Stimulated activated CD8-positive, alpha-beta memory T cell treated with anti-CD3 and anti-CD28 coated beads, Interleukin-2, amount 100 ng/mL, for 48 hours (primary cell): Measurements from ENCODE around the gene CAMK1D.
"Not testable (repeated sequence)": the region's sequence is repeated elsewhere in the genome, so short reads cannot be mapped to it uniquely, and the experiment has no call there.

Experiments
- DNase-seq, 2 donors: peaks; one replicate each; pipeline ENCODE4 v3.0.0-alpha.2; 2020; ENCODE audit warnings: low read depth in 2 of 2

The CAMK1D gene

DNA sequence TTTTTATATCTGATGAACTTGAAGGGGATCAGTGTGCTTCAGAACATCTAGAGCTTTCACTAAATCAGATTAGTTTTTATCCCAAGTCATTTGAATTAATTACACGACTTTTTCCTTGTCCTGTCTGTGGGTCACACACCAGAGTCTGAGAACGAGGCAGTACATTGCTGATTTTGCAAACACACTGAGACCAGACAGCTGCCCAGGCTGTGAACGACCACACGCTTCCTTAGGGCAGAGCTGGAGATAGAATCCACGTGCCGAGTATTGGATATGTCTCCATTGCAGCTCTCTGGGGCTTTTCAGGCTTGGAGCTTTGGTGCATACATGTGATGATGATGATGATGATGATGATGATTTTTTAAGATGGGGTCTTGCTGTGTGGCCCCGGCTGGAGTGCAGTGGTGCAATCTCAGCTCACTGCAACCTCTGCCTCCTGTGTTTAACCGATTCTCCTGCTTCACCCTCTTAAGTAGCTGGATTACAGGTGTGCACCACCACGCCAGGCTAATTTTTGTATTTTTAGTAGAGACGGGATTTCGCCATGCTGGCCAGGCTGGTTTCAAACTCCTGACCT lies 81.1 kb downstream of the CAMK1D start:
- no peak for DNase-seq

DNA sequence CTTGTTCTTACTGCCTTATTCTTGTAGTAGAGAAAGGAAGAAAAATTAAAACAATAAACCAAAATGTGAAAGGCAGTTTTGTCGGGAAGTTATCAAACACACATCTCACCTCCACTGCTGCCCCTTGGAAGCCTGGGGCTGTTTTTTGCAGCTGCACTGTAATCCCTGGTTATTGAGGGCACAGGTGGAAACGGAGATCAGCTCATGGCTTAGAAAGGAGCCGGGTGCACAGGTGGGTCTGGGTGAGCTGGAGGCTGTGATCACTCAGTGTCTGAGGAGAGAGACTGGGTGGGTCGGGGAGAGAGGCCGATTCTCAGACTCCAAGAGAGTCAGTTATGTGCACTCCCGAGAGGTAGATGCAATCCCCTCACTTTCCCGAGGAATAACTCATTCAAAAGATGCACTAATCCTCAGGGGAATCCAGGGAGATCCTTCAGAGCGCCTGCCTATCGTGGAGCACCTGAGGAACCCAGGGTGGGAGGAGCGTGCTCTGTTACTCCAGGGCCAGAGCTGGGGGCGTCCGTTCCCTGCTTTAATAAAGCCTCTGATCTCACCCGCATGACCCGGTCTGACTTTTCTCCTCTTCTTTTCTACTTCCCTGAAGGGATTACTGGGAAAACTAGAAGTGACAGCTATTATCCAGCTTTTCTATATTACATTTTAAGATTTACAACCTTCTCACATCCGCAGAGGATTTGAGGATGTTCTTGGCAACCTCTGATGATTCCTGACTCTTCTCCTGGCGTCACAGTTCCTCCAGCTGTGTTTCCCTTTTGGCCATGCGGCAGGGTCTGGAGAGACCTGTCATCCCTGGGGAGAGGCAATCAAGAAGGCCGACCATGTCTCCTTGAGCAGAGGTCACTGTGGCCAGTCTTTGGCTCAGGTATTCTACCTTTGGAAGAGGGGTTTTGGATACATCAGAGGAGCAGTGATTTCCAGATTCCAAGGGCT lies 82.1 kb downstream of the CAMK1D start:
- DNase-seq, result no peak

DNA sequence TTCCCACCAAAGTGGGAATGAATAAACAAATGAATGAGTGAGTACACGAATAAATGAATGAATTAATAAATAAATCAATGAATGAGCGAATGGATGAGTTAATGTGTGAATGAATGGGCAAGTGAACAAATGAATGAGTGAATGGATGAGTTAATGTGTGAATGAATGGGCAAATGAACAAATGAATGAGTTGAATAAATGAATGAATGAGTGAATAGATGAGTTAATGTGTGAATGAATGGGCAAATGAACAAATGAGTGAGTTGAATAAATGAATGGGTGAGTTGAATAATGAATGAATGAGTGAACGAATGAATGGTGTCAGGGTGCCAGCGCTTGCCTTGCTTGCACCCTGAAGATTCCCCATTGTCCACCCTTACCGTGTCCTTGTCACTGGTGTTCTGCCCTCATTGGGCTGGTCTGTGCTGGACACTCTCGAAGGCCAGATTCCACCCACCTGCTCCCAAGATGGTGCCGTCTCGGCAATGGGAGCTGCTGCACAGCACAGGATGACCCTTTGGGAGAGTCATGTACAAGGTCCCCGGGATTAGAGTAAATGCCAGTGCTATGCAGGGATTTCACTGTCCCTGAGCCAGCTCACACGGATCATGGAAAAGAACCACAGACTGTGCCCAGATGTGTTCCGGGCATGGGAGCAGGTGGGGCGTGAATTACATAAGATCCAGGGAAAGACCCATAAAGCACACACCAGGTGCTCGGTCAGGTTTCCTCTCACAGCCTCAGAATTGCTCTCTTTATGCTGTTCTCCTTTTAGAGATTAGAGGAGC lies 83.2 kb downstream of the CAMK1D start:
- no peak for DNase-seq

DNA sequence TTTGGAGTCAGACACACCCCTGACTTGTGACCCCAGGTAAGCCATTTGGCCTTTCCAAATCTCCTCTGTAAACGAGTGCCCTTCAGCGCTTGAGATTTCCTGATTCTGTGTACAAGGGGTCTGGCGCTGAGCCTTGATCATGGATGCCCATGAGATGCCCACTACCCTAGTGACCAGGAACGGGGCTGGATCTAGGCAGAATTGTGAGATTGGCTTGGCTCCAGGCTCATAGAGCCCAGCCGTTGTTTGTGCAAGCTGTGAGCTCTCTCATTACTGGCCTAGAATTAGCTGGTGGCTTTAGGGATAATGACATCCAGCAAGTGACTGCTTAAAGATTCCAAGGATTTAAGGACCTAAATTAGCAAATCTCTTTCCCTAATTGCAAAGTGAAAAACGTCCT lies 84.9 kb downstream of the CAMK1D start:
- DNase-seq, result no peak

DNA sequence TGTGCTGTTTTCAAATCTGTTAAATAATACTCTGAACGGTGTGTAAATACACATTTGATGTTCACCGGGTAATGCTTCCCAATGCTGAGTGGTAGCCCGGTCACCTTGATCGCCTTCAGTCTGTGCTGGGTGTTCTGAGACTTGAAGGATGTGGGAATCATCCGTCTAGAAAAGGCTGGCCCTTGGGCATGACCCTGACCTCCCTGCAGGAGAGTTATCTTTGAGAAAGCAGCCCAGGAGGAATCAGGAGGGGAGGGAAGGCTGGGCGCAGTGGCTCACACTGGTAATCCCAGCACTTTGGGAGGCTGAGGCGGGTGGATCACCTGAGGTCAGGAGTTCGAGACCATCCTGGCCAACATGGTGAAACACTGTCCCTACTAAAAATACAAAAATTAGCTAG lies 85.3 kb downstream of the CAMK1D start:
- not testable (repeated sequence) for DNase-seq

DNA sequence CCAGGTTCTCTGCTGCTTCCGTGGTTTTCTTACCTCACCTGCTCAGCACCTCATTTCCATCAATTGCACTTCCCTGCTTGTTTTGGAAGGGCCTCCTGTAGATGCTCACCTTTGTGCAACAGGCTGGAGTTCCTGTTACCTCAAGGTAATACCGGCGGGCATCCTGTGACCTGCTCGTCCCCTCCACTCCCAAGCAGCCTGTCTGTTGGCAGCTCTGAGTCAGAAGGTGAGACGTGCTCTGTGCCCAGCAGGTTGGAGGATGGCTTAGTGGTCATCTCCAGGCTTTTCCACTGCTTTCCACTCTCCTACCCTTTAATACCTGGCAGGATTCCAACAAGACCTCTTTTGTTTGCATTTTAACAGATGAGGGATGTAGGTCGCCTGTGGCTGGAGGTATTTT lies 86.0 kb downstream of the CAMK1D start:
- DNase-seq, result no peak

DNA sequence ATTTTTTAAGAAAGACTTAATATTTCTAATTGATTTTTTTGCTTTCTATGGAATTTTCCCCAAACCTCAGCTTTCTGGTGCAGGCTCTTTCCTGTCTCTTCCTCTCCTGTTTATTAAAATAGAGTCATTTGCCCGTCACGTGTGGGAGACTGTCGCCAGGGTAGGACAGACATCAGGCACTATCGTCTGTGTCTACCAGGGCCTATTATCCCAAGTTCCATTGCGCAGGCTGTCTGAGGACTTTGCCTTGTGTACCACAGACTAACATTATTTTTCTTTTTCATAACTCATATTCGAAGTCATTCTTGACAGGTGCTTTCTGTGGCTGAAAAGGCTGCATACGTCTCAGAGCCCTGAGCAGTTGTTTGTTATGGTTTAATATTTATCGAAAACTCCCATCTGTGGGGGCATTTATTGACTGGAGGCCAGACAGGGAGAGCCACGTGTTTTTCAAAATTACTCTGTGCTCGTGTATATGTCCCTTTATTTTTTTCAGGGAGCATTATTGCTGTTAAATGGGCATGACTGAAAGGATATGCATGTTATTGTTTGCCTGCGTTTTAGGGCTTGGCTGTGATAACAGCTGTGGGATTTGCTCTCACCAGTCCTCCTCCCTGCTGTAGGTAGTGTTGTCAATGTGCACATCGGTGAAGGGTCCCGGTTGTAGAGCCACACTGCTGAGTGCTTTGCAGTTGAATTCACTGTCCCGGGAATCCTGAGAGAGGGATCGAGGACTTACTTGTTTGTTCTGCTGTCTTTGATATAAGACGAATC lies 89.8 kb downstream of the CAMK1D start:
- no peak for DNase-seq

DNA sequence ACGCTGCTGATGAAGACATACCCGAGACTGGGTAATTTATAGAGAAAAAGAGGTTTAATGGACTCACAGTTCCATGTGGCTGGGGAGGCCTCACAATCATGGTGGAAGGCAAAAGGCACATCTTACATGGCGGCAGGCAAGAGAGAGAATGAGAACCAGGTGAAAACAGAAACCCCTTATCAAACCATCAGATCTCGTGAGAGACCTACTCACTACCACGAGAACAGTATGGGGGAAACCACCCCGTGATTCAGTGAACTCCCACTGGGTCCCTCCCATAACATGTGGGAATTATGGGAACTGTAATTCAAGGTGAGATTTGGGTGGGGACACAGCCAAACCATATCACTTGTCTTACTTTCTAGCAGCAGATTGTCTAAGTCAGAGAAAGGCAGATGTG lies 90.4 kb downstream of the CAMK1D start:
- peak in 1 of 2 donors; percentile 4 for DNase-seq

DNA sequence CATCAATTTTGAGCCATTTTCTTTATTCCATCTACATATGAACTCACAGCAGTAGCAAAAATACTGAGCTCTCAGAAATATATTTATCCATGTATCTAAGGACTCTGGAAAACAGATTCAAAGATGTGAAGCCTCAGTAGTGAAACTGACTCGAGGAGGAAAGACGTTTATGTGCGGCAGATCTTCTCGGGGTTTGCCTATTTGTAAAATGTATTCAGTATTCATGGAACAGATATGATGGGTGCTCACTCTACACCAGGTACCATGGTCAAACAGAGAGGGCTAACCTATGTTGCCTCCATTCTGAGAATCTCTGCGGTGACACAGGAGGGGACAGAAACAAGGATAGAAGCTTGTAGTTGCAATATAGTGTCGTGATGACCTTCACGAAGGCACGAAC lies 93.7 kb downstream of the CAMK1D start:
- no peak for DNase-seq

DNA sequence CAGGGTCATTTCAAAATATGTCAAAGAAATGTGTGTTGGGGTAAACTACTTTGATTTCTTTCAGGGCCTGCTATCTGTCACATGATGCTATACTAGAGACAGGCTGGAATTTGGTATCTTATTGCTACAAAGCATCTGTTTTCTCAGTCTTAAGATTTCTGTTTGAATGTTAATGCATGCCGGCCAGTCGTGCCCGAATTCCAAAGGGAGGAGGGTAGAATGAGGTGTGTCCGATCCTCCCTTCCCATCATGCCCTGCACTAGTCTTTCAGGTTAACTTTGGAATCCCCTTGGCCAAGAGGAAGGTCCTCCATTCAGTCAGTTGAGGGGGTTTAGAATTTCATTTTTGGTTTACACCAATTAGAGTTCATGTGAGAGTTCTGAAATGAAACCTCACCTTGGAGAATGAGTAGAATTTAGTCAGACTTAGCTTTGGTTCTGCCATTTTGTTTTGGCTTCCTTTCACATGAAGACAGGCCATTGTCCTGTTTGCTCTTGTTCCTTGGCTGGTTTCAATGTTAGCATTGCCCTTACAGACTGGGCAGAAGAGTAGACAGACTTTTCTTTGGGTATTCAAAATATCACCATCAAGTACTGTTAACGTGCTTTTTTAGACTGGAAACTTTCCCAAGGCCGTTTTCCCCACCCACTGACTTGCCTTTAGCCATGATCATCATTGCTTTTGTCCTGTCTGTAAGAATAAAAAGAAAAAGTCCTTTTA lies 95.8 kb downstream of the CAMK1D start:
- no peak for DNase-seq

DNA sequence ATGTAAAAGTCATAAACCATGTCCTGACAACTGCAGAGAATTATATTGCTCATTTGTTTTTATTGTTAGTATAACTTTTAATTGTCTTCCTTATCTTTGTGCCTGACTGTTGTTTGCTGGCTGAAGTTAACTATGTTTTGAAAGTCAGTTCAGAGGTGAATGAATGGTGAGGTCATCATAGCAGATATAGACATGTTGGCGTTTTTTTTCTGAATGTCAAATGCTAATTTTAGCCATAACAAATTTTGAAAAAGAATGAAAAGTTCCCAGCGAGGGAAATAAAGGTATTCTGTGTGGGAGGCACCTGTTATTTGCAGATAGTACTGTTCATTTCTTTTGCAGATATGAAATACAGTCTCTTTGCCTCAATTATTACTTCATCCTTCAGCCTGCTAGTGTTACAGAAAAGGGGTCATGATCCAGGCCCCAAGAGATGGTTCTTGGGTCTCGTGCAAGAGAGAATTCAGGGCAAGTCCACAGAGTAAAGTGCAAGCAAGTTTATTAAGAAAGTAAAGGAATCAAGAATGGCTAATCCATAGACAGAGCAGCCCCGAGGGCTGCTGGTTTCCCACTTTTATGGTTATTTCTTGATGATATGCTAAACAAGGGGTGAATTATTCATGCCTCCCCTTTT lies 96.5 kb downstream of the CAMK1D start:
- no peak for DNase-seq

DNA sequence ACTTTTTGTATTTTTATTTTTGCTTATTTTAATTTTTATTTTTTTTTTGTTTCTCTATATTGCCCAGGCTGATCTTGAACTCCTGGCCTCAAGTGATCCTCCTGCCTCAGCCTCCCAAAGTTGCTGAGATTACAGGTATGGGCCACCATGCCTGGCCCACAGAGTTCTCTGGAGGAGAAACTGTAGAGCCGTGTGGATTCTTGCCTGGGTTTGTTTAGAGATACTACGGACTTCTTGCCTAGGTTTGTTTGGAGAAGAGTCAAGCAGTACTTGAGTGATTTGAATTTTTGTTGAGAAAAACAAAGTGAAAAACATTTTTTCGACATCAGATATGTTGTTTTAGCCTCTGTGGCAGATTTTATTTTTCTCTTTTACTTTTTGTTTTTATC lies 99.0 kb downstream of the CAMK1D start:
- DNase-seq, result no peak

DNA sequence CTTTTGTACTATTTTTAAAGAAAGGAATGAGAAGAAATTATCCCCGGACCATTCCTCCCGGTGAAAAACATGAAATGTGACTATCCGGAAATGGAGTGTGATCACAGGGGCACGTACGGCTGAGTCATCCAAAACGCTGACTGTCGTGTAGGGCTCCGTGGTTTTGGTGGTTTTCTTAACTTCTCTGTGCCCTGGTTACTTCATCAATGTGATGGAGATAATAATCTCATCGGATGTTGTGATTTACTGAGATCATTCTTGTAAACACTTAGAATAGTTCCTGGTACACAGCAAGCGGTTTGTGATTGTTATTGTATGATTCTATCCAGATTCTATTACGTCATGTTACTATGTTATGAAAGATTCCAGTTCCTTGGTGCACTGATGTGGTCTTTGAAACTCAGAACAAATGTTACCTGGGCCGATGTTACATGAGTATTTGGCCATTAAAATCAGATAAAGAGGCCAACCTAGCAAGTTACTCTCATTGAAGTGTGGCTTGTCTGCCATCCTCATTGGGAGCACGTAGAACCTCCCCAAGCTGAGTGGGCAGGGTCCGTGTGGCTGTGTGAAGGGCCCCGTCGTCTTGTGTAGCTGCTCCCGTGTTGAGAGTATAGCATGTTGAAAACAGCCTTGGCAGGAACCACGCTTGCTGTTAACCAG lies 99.5 kb downstream of the CAMK1D start:
- DNase-seq, result peak; percentile 43 to 50

DNA sequence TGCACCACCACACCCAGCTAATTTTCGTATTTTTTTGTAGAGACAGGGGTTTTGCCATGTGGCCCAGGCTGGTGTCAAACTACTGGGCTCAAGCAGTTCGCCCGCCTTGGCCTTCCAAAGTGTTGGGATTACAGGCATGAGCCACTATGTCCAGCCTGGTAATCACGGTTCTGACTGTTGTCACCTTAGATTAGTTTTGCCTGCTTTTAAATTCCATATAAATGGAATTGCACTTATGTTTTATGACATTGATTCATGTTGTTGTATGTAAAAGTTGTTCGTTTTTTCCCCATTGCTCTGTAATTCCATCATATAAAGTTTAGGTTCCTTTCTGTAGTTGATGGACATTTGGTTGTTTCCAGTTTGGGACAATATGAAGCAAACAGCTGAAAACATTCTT lies 106.0 kb downstream of the CAMK1D start:
- no peak for DNase-seq

DNA sequence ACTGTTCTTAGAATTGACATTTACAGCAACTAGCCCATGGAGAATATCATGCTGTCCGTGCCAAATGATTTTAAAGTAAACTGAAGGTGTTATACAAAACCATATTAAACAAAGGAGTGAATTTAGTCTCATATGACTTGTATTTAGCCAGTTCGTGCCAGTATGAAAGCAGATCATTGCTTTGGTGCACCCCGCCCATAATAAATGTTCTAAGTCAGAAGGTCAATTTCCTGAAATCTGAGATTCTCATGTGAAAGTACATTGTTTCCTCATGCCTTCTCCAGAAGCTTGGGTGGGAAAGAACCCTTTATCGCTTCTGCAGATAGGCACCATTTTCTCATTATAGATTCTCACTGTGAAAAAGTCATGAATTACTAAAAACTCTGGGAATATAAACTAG lies 106.4 kb downstream of the CAMK1D start:
- no peak for DNase-seq

DNA sequence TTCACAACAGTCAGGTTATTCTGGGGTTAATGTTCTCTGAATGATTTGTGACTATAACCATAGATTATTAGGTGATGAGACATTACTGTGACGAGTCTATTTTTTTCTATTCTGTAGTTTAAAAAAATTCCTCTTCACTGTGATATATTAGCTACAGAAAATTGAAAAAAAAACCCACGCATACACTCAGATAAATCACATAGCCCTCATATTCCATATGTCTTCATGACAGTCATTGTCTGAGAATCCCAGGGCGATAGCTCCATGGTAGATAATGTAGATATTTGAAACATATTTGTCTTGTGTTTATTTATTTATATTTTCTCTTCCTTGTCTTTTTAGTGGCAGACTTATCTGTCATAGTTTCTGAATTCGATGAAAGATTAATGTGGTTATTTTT lies 110.0 kb downstream of the CAMK1D start:
- DNase-seq, result no peak

DNA sequence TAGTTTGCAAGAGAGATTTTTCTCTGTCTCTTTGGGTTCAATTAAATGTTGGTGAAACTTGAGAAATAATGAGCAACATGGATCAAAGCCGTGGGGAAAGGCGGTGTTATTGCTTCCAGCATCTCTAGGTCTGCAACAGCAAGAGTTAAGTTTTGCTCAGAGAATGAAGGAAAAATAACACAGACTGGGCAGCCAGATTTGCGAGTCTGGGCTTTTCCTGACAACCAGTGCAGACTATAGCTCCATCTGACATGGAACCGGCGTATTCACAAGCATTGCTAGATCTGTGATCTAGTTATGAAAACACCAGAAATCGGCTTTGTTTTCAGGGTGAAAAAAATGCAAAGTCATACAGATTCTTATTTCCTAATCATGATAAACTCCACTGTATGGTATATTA lies 110.4 kb downstream of the CAMK1D start:
- no peak for DNase-seq

DNA sequence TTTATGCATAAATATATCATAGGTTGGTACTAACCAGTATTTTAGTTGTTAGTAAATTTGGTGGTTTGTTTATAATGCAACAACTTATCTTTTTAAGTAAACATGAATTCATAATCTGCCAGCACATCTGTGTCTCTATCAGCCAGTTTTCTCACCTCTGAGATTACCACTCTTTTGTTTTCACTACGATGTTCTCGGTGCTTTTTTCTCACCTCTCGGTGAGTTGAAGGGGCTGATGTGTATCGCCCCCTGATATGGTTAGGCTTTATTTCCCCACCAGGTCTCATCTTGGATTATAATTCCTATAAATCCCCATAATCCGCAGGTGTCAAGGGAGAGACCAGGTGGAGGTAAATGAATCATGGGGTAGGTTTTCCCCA lies 114.1 kb downstream of the CAMK1D start:
- DNase-seq, result no peak

DNA sequence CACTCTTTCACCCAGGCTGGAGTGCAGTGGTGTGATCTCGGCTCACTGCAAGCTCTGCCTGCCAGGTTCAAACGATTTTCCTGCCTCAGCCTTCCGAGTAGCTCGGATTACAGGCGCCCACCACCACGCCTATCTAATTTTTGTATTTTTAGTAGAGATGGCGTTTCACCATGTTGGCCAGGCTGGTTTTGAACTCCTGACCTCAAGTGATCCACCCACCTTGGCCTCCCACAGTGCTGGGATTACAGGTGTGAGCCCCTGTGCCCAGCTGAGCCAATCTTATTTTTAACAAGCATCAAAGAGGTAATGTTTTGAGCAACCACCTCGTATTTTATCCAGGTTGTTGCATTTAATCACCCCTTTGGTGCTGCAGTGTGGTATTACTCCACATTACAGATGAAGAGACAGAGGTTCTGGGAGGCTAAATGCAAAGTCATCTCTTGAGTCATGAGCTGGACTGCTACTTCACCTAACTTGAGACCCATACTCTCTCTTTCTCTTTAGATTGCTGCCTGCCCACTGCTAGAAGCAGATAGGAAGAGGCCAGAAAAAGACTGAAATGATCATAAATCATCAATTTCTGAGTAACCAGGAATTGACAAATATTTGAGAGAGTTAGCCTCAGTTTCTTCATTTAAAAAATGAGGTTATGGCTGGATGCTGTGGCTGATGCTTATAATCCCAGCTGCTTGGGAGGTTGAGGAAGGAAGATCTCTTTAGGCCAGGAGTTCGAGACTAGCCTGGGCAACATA lies 116.2 kb downstream of the CAMK1D start:
- no peak for DNase-seq
